Loucy (cell line): Measurements from ENCODE around the gene OSGIN1.
"Not testable (repeated sequence)": the region's sequence is repeated elsewhere in the genome, so short reads cannot be mapped to it uniquely, and the experiment has no call there.

ENCODE experiments used
- H2AFZ ChIP-seq: fragments of 200-600 bp; sonication (generic); 2 replicates; pipeline ENCODE4 v1.6.0; 2016; ENCODE audit warnings: antibody characterized with exemption, mild to moderate bottlenecking, low read length, moderate library complexity
- H3F3A ChIP-seq: fragments of 200-600 bp; 2 replicates; pipeline ENCODE4 v1.6.0; 2016; ENCODE audit warnings: antibody characterized with exemption, low read depth, mild to moderate bottlenecking
- H3K27me3 ChIP-seq: fragments of 200-600 bp; sonication (generic); 2 replicates; pipeline ENCODE4 v1.6.1; 2014; ENCODE audit warnings: low read length, mild to moderate bottlenecking; ENCODE audit not compliant: insufficient read depth, poor library complexity, severe bottlenecking
- H3K36me3 ChIP-seq: fragments of 200-600 bp; sonication (generic); 2 replicates; pipeline ENCODE4 v1.6.1; 2016; ENCODE audit warnings: low read length; ENCODE audit not compliant: insufficient read depth
- H3K4me1 ChIP-seq: fragments of 200-600 bp; sonication (generic); 2 replicates; pipeline ENCODE4 v1.5.1; 2014; ENCODE audit warnings: low read length, mild to moderate bottlenecking; ENCODE audit not compliant: insufficient read depth, poor library complexity, severe bottlenecking
- H3K4me2 ChIP-seq: fragments of 200-600 bp; sonication (generic); 2 replicates; pipeline ENCODE4 v1.6.0; 2014; ENCODE audit warnings: antibody characterized with exemption, low read length, low read depth, mild to moderate bottlenecking; ENCODE audit not compliant: poor library complexity, severe bottlenecking
- H3K4me3 ChIP-seq: fragments of 200-600 bp; sonication (generic); 2 replicates; pipeline ENCODE4 v1.5.1; 2014; ENCODE audit warnings: low read length, mild to moderate bottlenecking, mixed read lengths; ENCODE audit not compliant: poor library complexity, severe bottlenecking
- H3K79me2 ChIP-seq: fragments of 200-600 bp; sonication (generic); 2 replicates; pipeline ENCODE4 v1.6.1; 2014; ENCODE audit warnings: low read length; ENCODE audit not compliant: insufficient read depth
- H3K9ac ChIP-seq: fragments of 200-600 bp; sonication (generic); 2 replicates; pipeline ENCODE4 v1.6.0; 2014; ENCODE audit warnings: mild to moderate bottlenecking, low read depth, low read length, moderate library complexity; ENCODE audit not compliant: poor library complexity, severe bottlenecking
- H3K9me2 ChIP-seq: fragments of 200-600 bp; sonication (generic); replicated peaks from 2 replicates; pipeline ENCODE4 v1.6.1; 2016; ENCODE audit warnings: low read depth, low read length, mixed read lengths
- H3K9me3 ChIP-seq: fragments of 200-600 bp; sonication (generic); 2 replicates; pipeline ENCODE4 v1.6.1; 2014; ENCODE audit warnings: mild to moderate bottlenecking, antibody characterized with exemption, low read length, low read depth; ENCODE audit not compliant: insufficient read depth
- H4K20me1 ChIP-seq: fragments of 200-600 bp; sonication (generic); 2 replicates; pipeline ENCODE4 v1.6.0; 2014; ENCODE audit warnings: antibody characterized with exemption, low read length, mild to moderate bottlenecking; ENCODE audit not compliant: insufficient read depth, poor library complexity, severe bottlenecking
- CTCF ChIP-seq: fragments of 200-600 bp; sonication (generic); conservative IDR thresholded peaks from 2 replicates; pipeline ENCODE4 v1.5.1; 2014; ENCODE audit warnings: mild to moderate bottlenecking, antibody characterized with exemption, low read length
- EZH2phosphoT487 ChIP-seq: fragments of 200-600 bp; IDR thresholded peaks from 2 replicates; pipeline ENCODE4 v1.6.1; 2018; ENCODE audit warnings: antibody characterized with exemption, mild to moderate bottlenecking, moderate library complexity, borderline replicate concordance

Gene OSGIN1

DNA sequence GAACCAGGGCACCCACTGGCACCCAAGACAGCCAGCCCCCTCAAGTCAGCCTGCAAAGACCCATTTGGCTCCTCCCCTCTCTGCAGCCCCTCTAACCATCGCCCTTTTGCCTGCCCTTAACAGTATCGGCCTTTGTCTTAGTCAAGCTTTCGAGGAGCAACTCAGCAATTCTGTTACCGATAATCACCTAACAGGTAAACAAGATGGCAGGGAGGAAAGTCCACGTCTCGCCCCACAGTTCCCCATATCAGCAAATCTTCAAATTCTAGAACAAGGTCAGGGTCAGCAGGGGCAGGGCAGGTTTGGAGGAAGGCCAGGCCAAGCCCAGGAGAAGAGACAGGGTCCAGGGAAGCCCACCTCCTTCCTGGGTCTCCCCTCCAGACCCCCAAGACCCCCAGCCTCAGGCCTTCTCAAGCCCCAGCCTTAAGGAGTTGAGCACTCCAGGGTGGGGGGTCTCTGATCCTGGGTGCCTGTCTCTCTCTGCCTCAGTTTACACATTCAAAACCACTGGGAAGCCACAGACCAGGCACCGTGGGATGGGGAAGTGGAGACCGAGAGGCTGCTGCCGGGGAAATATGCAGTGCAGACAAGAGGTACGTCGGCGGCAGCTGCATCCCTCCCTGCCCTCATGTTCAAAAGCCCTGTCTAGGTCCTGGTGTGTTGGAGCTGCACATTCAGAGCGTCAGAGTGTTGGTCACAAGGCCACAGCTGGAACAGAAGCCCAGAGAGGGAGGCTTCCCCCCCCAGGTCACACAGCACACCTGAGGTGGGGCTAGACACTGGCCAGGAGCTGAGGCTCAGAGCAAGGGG lies 3.9 kb upstream of the OSGIN1 start:
- no peaks in the 10 kb centered on the region for H3K9me3 ChIP-seq
- H4K20me1 ChIP-seq = no peaks in the 10 kb centered on the region
- H2AFZ ChIP-seq = no peak overlapping the region
- H3K36me3 ChIP-seq = no peaks in the 10 kb centered on the region
- no peak overlapping the region for H3K4me3 ChIP-seq
- no peaks in the 10 kb centered on the region for H3F3A ChIP-seq
- H3K27me3 ChIP-seq = no peaks in the 10 kb centered on the region
- no peaks in the 10 kb centered on the region for H3K79me2 ChIP-seq
- no peaks in the 10 kb centered on the region for H3K9me2 ChIP-seq
- no peak overlapping the region for H3K4me2 ChIP-seq
- peaks cover 11% of the 10 kb centered on the region for H3K4me1 ChIP-seq
- no peak for TF ChIP-seq EZH2phosphoT487
- TF ChIP-seq CTCF = no peak
- H3K9ac ChIP-seq = no peak overlapping the region

DNA sequence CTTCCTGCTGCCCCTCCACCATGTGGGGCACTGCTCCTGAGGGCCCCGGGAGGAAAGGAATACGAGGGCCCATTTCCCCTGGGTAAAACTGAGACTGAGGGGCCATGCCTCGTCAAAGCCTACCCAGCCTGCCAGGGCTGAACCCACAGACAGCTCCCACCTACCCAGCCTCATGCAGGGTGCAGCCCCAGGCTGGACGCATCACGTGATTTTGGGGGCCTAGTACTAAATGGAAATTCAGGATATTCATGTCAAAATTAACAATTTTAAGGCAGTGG lies 3.4 kb upstream of the OSGIN1 start:
- Histone ChIP-seq H3K4me1 (peaks cover 11% of the 10 kb centered on the region), H3K9me3 (no peaks in the 10 kb centered on the region), H4K20me1 (no peaks in the 10 kb centered on the region), H2AFZ (no peak overlapping the region), H3K4me3 (no peak overlapping the region), H3F3A (no peaks in the 10 kb centered on the region), H3K9ac (no peak overlapping the region), H3K4me2 (no peak overlapping the region), H3K79me2 (no peaks in the 10 kb centered on the region), H3K9me2 (no peaks in the 10 kb centered on the region), H3K27me3 (no peaks in the 10 kb centered on the region), H3K36me3 (no peaks in the 10 kb centered on the region)
- TF ChIP-seq CTCF (no peak), EZH2phosphoT487 (no peak)

DNA sequence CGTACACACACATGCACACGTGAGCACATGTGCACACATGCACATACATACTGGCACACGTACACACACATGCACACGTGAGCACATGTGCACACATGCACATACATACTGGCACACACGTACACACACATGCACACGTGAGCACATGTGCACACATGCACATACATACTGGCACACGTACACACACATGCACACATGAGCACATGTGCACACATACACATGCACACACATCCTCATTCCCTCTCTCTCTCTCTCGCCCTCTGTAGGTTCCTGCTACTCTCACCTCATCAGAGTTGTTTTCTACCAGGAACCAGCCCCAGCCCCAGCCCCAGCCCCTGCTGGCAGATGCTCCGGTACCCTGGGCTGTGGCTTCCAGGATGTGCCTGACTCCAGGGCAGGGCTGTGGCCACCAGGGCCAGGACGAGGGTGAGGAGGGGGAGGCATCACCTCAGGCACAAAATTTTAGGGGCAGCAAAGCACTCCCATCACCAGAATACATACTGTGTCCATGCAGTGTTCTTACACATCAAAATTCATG lies 2.1 kb upstream of the OSGIN1 start:
- H3K9me2 ChIP-seq, H3K9ac ChIP-seq, H3K4me3 ChIP-seq, H3K27me3 ChIP-seq, H3K36me3 ChIP-seq, H2AFZ ChIP-seq, H3K79me2 ChIP-seq, H3K9me3 ChIP-seq, H3K4me2 ChIP-seq, H4K20me1 ChIP-seq, H3F3A ChIP-seq: not testable (repeated sequence)
- H3K4me1 ChIP-seq = peaks cover 11% of the 10 kb centered on the region

GRCh38 chr16:83951544-83951943 lies 1.5 kb upstream of the OSGIN1 start:
- no peaks in the 10 kb centered on the region for H3F3A ChIP-seq
- no peak overlapping the region for H3K4me3 ChIP-seq
- H3K9me3 ChIP-seq = no peaks in the 10 kb centered on the region
- H3K4me1 ChIP-seq = peaks cover 11% of the 10 kb centered on the region
- no peak overlapping the region for H3K4me2 ChIP-seq
- H2AFZ ChIP-seq = no peak overlapping the region
- H3K9ac ChIP-seq = no peak overlapping the region
- no peaks in the 10 kb centered on the region for H4K20me1 ChIP-seq
- no peaks in the 10 kb centered on the region for H3K79me2 ChIP-seq
- H3K27me3 ChIP-seq = no peaks in the 10 kb centered on the region
- no peak for TF ChIP-seq EZH2phosphoT487
- TF ChIP-seq CTCF = no peak
- no peaks in the 10 kb centered on the region for H3K36me3 ChIP-seq
- no peaks in the 10 kb centered on the region for H3K9me2 ChIP-seq
